Measurements from ENCODE around the gene ISY1.
"Not testable (repeated sequence)": the region's sequence is repeated elsewhere in the genome, so short reads cannot be mapped to it uniquely, and the experiment has no call there.

ISY1 gene

GRCh38 chr3:129176051-129176450, 15.2 kb upstream of the ISY1 start:
- no peak for DNase-seq
- H3K27me3 ChIP-seq (ENCODE audit: insufficient read depth, low read depth, severe bottlenecking): no peaks in the 10 kb centered on the region
- no peaks in the 10 kb centered on the region for H3K9me3 ChIP-seq (ENCODE audit: severe bottlenecking)
- peaks cover 82% of the 10 kb centered on the region for H3K36me3 ChIP-seq
- TF ChIP-seq CTCF (IDR thresholded peaks at IDR 0.05; ENCODE audit: low read depth, low read length): no peak
- no peak overlapping the region for H3K27ac ChIP-seq
- H3K4me3 ChIP-seq (ENCODE audit: low read depth, low read length): no peak overlapping the region

- no peak overlapping the region for H3K27ac ChIP-seq
- no peak for TF ChIP-seq CTCF (IDR thresholded peaks at IDR 0.05; ENCODE audit: low read depth, low read length)
- H3K9me3 ChIP-seq (ENCODE audit: severe bottlenecking): no peaks in the 10 kb centered on the region
- H3K27me3 ChIP-seq (ENCODE audit: insufficient read depth, low read depth, severe bottlenecking): no peaks in the 10 kb centered on the region
- H3K36me3 ChIP-seq: peaks cover 83% of the 10 kb centered on the region
- no peak for DNase-seq
- no peak overlapping the region for H3K4me3 ChIP-seq (ENCODE audit: low read depth, low read length)
Measured at GRCh38 chr3:129173725-129174124, 12.9 kb upstream of the ISY1 start.

GRCh38 chr3:129173206-129173605, 12.3 kb upstream of the ISY1 start:
- Histone ChIP-seq H3K27ac (no peak overlapping the region), H3K4me3 (ENCODE audit: low read depth, low read length) (no peak overlapping the region), H3K9me3 (ENCODE audit: severe bottlenecking) (no peaks in the 10 kb centered on the region), H3K27me3 (ENCODE audit: insufficient read depth, low read depth, severe bottlenecking) (no peaks in the 10 kb centered on the region), H3K36me3 (peaks cover 81% of the 10 kb centered on the region)
- no peak for TF ChIP-seq CTCF (IDR thresholded peaks at IDR 0.05; ENCODE audit: low read depth, low read length)
- DNase-seq: no peak

- H3K27me3 ChIP-seq (ENCODE audit: insufficient read depth, low read depth, severe bottlenecking): no peaks in the 10 kb centered on the region
- H3K9me3 ChIP-seq (ENCODE audit: severe bottlenecking): no peaks in the 10 kb centered on the region
- DNase-seq: no peak
- no peak for TF ChIP-seq CTCF (IDR thresholded peaks at IDR 0.05; ENCODE audit: low read depth, low read length)
- no peak overlapping the region for H3K27ac ChIP-seq
- H3K36me3 ChIP-seq: peaks cover 55% of the 10 kb centered on the region
- H3K4me3 ChIP-seq (ENCODE audit: low read depth, low read length): no peak overlapping the region
Measured at GRCh38 chr3:129166579-129167332, 5.9 kb upstream of the ISY1 start.

- not testable (repeated sequence) for H3K4me3 ChIP-seq (ENCODE audit: low read depth, low read length); H3K27me3 ChIP-seq (ENCODE audit: insufficient read depth, low read depth, severe bottlenecking); H3K27ac ChIP-seq; H3K9me3 ChIP-seq (ENCODE audit: severe bottlenecking); DNase-seq
- H3K36me3 ChIP-seq: peaks cover 44% of the 10 kb centered on the region
Measured at GRCh38 chr3:129165594-129165993, 4.7 kb upstream of the ISY1 start.

GRCh38 chr3:129164500-129164899, 3.6 kb upstream of the ISY1 start:
- Histone ChIP-seq H3K4me3 (ENCODE audit: low read depth, low read length) (no peak overlapping the region), H3K36me3 (peaks cover 33% of the 10 kb centered on the region), H3K27me3 (ENCODE audit: insufficient read depth, low read depth, severe bottlenecking) (no peaks in the 10 kb centered on the region), H3K27ac (no peak overlapping the region), H3K9me3 (ENCODE audit: severe bottlenecking) (no peaks in the 10 kb centered on the region)
- DNase-seq: no peak
- no peak for TF ChIP-seq CTCF (IDR thresholded peaks at IDR 0.05; ENCODE audit: low read depth, low read length)
